ENCODE measurements around the gene SH3RF3. TPM values are rescaled to one million over a fixed set of nuclear protein-coding genes. Genes with fewer than 3 reads are reported as not detected.

SH3RF3 gene
- total and polyA plus RNA-seq, 9 of the 15 experiments (the other 6 are each of a cell fraction or from before 2014, with no cell fraction given), result 0.02 TPM; not detected in 8

- Histone ChIP-seq H3K9me1 (ENCODE audit: control insufficient read depth, insufficient read depth, low read length) (no peaks in the 10 kb centered on the region), H3K9ac (ENCODE audit: insufficient read depth in 1 of 2, low read depth in 2 of 2, low read length in 2 of 2) (no peak overlapping the region), H3K4me3 (no peak overlapping the region), H3K36me3 (ENCODE audit: control insufficient read depth, insufficient read depth, low read length) (no peaks in the 10 kb centered on the region), H3K27me3 (ENCODE audit: control insufficient read depth in 2 of 2, insufficient read depth in 2 of 2, low read length in 2 of 2) (peaks cover 4 to 47% of the 10 kb centered on the region in 2 experiments; a peak in 4 of 5 replicates), H3K27ac (ENCODE audit: extremely low read depth, low read depth, low read length) (no peak overlapping the region), H3K4me1 (replicated peaks in 1 of 2; ENCODE audit: control insufficient read depth in 2 of 2, insufficient read depth in 2 of 2, low read length in 2 of 2) (no peaks in the 10 kb centered on the region), H3K79me2 (ENCODE audit: control insufficient read depth, insufficient read depth, low read length) (no peaks in the 10 kb centered on the region), H3K4me2 (ENCODE audit: insufficient read depth, low read length) (no peak overlapping the region), H2AFZ (ENCODE audit: low read depth, low read length) (no peak overlapping the region), H3K9me3 (replicated peaks; ENCODE audit: control insufficient read depth, insufficient read depth, low read depth, low read length) (no peaks in the 10 kb centered on the region), H4K20me1 (replicated peaks; ENCODE audit: control insufficient read depth, insufficient read depth, low read length) (no peaks in the 10 kb centered on the region; the same call in 1 of the 2 replicates)
- ChIA-PET CTCF (ENCODE audit: low intra/inter-chr PET ratio) (no interaction called here), POLR2A (interaction anchor here (0.6 kb wide), 1 partner anchor 277 kb away, joined by 3 read pairs; no protein-coding TSS in a partner anchor)
- WGBS (ENCODE audit: insufficient coverage, low coverage, missing lambda C conversion rate), result 0% methylated on average over 12 of the region's 13 CpGs
- no TSS peak for BruUV-seq (replicated peaks)
- in situ Hi-C loops (cut with MboI) (no loop called here), intact Hi-C loops (cut with micrococcal nuclease) (no loop called here)
- DNase-seq (ENCODE audit: extremely low read depth in 1 of 4, low spot score in 3 of 4) (no peak), ATAC-seq (no peak), FAIRE-seq (no peak)
- no peak for TF ChIP-seq MCM2 (IDR thresholded peaks at IDR 0.05; ENCODE audit: low read depth)
- no peak for TF ChIP-seq GATA2 (CRISPR knock-in tag; IDR thresholded peaks at IDR 0.05)
- TF ChIP-seq SRSF3 (IDR thresholded peaks at IDR 0.05; ENCODE audit: insufficient read depth, low read length), result no peak
- no peak for TF ChIP-seq SMARCC2 (IDR thresholded peaks at IDR 0.05; ENCODE audit: low read depth)
- TF ChIP-seq SFPQ (IDR thresholded peaks at IDR 0.05; ENCODE audit: low read depth, low read length), result no peak
- no peak for TF ChIP-seq ZNF431 (CRISPR knock-in tag; IDR thresholded peaks at IDR 0.05)
- no peak for TF ChIP-seq ZNF212 (CRISPR knock-in tag; IDR thresholded peaks at IDR 0.05)
- no peak for TF ChIP-seq ADNP (tag; IDR thresholded peaks at IDR 0.05)
- TF ChIP-seq ZNF318 (IDR thresholded peaks at IDR 0.05; ENCODE audit: borderline replicate concordance in 1 of 2, low read depth in 1 of 2), result no peak
- no peak for TF ChIP-seq THAP7 (CRISPR knock-in tag; IDR thresholded peaks at IDR 0.05)
- no peak for TF ChIP-seq BRD9 (IDR thresholded peaks at IDR 0.05; ENCODE audit: low read depth, partially characterized antibody)
Observed at GRCh38 chr2:109435901-109436598, 307.0 kb downstream of the SH3RF3 start.
